ENCODE results near the gene IL1B.
"Not testable (repeated sequence)": the region's sequence is repeated elsewhere in the genome, so short reads cannot be mapped to it uniquely, and the experiment has no call there.

IL1B gene

GRCh38 chr2:112850588-112850987, 14.0 kb upstream of the IL1B start:
- DNase-seq (ENCODE audit: low spot score) = no peak

- DNase-seq (ENCODE audit: low spot score) = no peak
These were observed 13.4 kb upstream of the IL1B start for GRCh38 chr2:112849956-112850355.

- no peak for DNase-seq (ENCODE audit: low spot score)
These were observed 12.3 kb upstream of the IL1B start for GRCh38 chr2:112848833-112849232.

- DNase-seq (ENCODE audit: low spot score) = no peak
These were observed 9.5 kb upstream of the IL1B start for GRCh38 chr2:112846031-112846430.

GRCh38 chr2:112843836-112844235, 7.3 kb upstream of the IL1B start:
- no peak for DNase-seq (ENCODE audit: low spot score)

GRCh38 chr2:112843288-112843687, 6.7 kb upstream of the IL1B start:
- DNase-seq (ENCODE audit: low spot score) = no peak

GRCh38 chr2:112841295-112842044, 4.9 kb upstream of the IL1B start:
- no peak for DNase-seq (ENCODE audit: low spot score)

- no peak for DNase-seq (ENCODE audit: low spot score)
These were observed 3.5 kb upstream of the IL1B start for GRCh38 chr2:112840068-112840445.

- DNase-seq (ENCODE audit: low spot score) = no peak
These were observed 3.0 kb upstream of the IL1B start for GRCh38 chr2:112839407-112840067.

GRCh38 chr2:112836163-112836560, 417 bp downstream of the IL1B start:
- no peak for DNase-seq (ENCODE audit: low spot score)

GRCh38 chr2:112835536-112836162, 930 bp downstream of the IL1B start:
- DNase-seq (ENCODE audit: low spot score) = no peak

GRCh38 chr2:112835061-112835501, 1.5 kb downstream of the IL1B start:
- no peak for DNase-seq (ENCODE audit: low spot score)

- no peak for DNase-seq (ENCODE audit: low spot score)
These were observed 2.1 kb downstream of the IL1B start for GRCh38 chr2:112834396-112835037.

GRCh38 chr2:112833976-112834375, 2.6 kb downstream of the IL1B start:
- DNase-seq (ENCODE audit: low spot score) = no peak

GRCh38 chr2:112833639-112833931, 3.0 kb downstream of the IL1B start:
- DNase-seq (ENCODE audit: low spot score) = not testable (repeated sequence)

- no peak for DNase-seq (ENCODE audit: low spot score)
These were observed 3.5 kb downstream of the IL1B start for GRCh38 chr2:112832841-112833638.

- no peak for DNase-seq (ENCODE audit: low spot score)
These were observed 4.4 kb downstream of the IL1B start for GRCh38 chr2:112831946-112832840.

- no peak for DNase-seq (ENCODE audit: low spot score)
These were observed 5.1 kb downstream of the IL1B start for GRCh38 chr2:112831513-112831845.

GRCh38 chr2:112830682-112831512, 5.7 kb downstream of the IL1B start:
- no peak for DNase-seq (ENCODE audit: low spot score)

All from SK-N-DZ (cell line).